Hepatocyte (in vitro differentiated cells): ENCODE data around the gene C12orf75. TPM values are rescaled to one million over a fixed set of nuclear protein-coding genes. Genes with fewer than 3 reads are reported as not detected.
"Not testable (repeated sequence)": the region's sequence is repeated elsewhere in the genome, so short reads cannot be mapped to it uniquely, and the experiment has no call there.

Experiments
- DNase-seq: peaks from one replicate; pipeline ENCODE4 v3.0.0-alpha.2; 2016; ENCODE audit warnings: low spot score
- H2AFZ ChIP-seq: fragments of 200-600 bp; sonication (generic); 2 replicates; pipeline ENCODE4 v1.6.0; 2016; ENCODE audit warnings: antibody characterized with exemption, mild to moderate bottlenecking
- H3K27ac ChIP-seq: fragments of 200-600 bp; sonication (generic); 2 replicates; pipeline ENCODE4 v1.5.1; 2016; ENCODE audit warnings: mild to moderate bottlenecking
- H3K27me3 ChIP-seq: fragments of 200-600 bp; sonication (generic); 2 replicates; pipeline ENCODE4 v1.6.1; 2016
- H3K36me3 ChIP-seq: fragments of 200-600 bp; sonication (generic); replicated peaks from 2 replicates; pipeline ENCODE4 v1.5.1; 2016; ENCODE audit warnings: low read depth; ENCODE audit not compliant: insufficient read depth
- H3K4me1 ChIP-seq: fragments of 200-600 bp; sonication (generic); 2 replicates; pipeline ENCODE4 v1.5.1; 2016; ENCODE audit warnings: mild to moderate bottlenecking, moderate library complexity; ENCODE audit not compliant: insufficient read depth
- H3K4me2 ChIP-seq: fragments of 200-600 bp; sonication (generic); 2 replicates; pipeline ENCODE4 v1.6.0; 2016
- H3K4me3 ChIP-seq: fragments of 200-600 bp; sonication (generic); 2 replicates; pipeline ENCODE4 v1.5.1; 2016; ENCODE audit warnings: mild to moderate bottlenecking
- H3K79me2 ChIP-seq: fragments of 200-600 bp; sonication (generic); 2 replicates; pipeline ENCODE4 v1.6.0; 2017; ENCODE audit warnings: mild to moderate bottlenecking
- H3K9me2 ChIP-seq: fragments of 200-600 bp; sonication (generic); replicated peaks from 2 replicates; pipeline ENCODE4 v1.6.0; 2017; ENCODE audit warnings: mild to moderate bottlenecking; ENCODE audit not compliant: insufficient read depth
- H3K9me3 ChIP-seq: fragments of 200-600 bp; sonication (generic); 2 replicates; pipeline ENCODE4 v1.5.1; 2016; ENCODE audit warnings: low read depth, mild to moderate bottlenecking
- H4K20me1 ChIP-seq: fragments of 200-600 bp; sonication (generic); 2 replicates; pipeline ENCODE4 v1.6.0; 2016; ENCODE audit warnings: mild to moderate bottlenecking; ENCODE audit not compliant: insufficient read depth, poor library complexity, severe bottlenecking
- CTCF ChIP-seq: fragments of 200-600 bp; sonication (generic); IDR thresholded peaks from 2 replicates; pipeline ENCODE4 v1.5.1; 2016; ENCODE audit warnings: antibody characterized with exemption, mild to moderate bottlenecking; ENCODE audit not compliant: poor library complexity
- EZH2 ChIP-seq: fragments of 200-600 bp; sonication (generic); IDR thresholded peaks from 2 replicates; pipeline ENCODE4 v1.6.1; 2016; ENCODE audit warnings: antibody characterized with exemption, mild to moderate bottlenecking, borderline replicate concordance
- EZH2phosphoT487 ChIP-seq: fragments of 200-600 bp; sonication (generic); IDR thresholded peaks from one replicate; pipeline ENCODE4 v1.6.1; 2018; ENCODE audit warnings: antibody characterized with exemption, mild to moderate bottlenecking, low read depth, moderate library complexity; ENCODE audit not compliant: unreplicated experiment, severe bottlenecking
- WGBS: methylation state at CpG from one replicate; pipeline ENCODE4 v1.1.6; 2016; ENCODE audit warnings: low lambda C conversion rate; ENCODE audit errors: missing lambda C conversion rate; 5-methylcytosine and 5-hydroxymethylcytosine counted together
- polyA plus RNA-seq: library from polyadenylated mRNA; unstranded; fragments of >200 nt; fragmentation: Nextera tagmentation; extraction: Ambion mirVana; gene quantifications from 2 replicates; pipeline ENCODE4 v1.2.1, GENCODE V29; 2016
- total RNA-seq: library from RNA; depleted of rRNA; stranded (reverse); fragments of >200 nt; gene quantifications from 2 replicates; pipeline ENCODE4 v1.2.3, GENCODE V29; 2014

The C12orf75 gene
- total and polyA plus RNA-seq, 2 experiments from 2014 or later = 80.9 to 103 TPM

GRCh38 chr12:105401198-105401597 is 70.7 kb downstream of the C12orf75 start:
- Histone ChIP-seq H3K9me3 (no peaks in the 10 kb centered on the region), H3K9me2 (no peaks in the 10 kb centered on the region), H3K4me3 (no peak overlapping the region), H3K79me2 (no peaks in the 10 kb centered on the region), H3K4me2 (no peak overlapping the region), H3K27me3 (no peaks in the 10 kb centered on the region), H3K36me3 (no peaks in the 10 kb centered on the region), H4K20me1 (no peaks in the 10 kb centered on the region), H2AFZ (no peak overlapping the region), H3K4me1 (peaks cover 5% of the 10 kb centered on the region), H3K27ac (no peak overlapping the region)
- TF ChIP-seq EZH2 (no peak), CTCF (no peak), EZH2phosphoT487 (no peak)
- no peak for DNase-seq
- 51% methylated on average over 4 of the region's 4 CpGs for whole genome bisulfite sequencing

- no peak overlapping the region for H3K4me3 ChIP-seq
- no peaks in the 10 kb centered on the region for H3K36me3 ChIP-seq
- WGBS = 90% methylated on average over 5 of the region's 5 CpGs
- H3K4me2 ChIP-seq = no peak overlapping the region
- DNase-seq = no peak
- H4K20me1 ChIP-seq = no peaks in the 10 kb centered on the region
- peaks cover 5% of the 10 kb centered on the region for H3K4me1 ChIP-seq
- H3K27ac ChIP-seq = no peak overlapping the region
- H3K27me3 ChIP-seq = no peaks in the 10 kb centered on the region
- no peaks in the 10 kb centered on the region for H3K9me3 ChIP-seq
- H3K9me2 ChIP-seq = no peaks in the 10 kb centered on the region
- no peak overlapping the region for H2AFZ ChIP-seq
- H3K79me2 ChIP-seq = no peaks in the 10 kb centered on the region
- TF ChIP-seq EZH2phosphoT487 (no peak), EZH2 (no peak), CTCF (no peak)
These were observed 71.9 kb downstream of the C12orf75 start for GRCh38 chr12:105402366-105402765.

- Histone ChIP-seq H3K27me3 (no peaks in the 10 kb centered on the region), H3K9me3 (no peaks in the 10 kb centered on the region), H3K4me2 (no peak overlapping the region), H3K4me3 (no peak overlapping the region), H3K9me2 (no peaks in the 10 kb centered on the region), H3K27ac (no peak overlapping the region), H3K36me3 (no peaks in the 10 kb centered on the region), H3K4me1 (peaks cover 5% of the 10 kb centered on the region), H3K79me2 (no peaks in the 10 kb centered on the region), H4K20me1 (no peaks in the 10 kb centered on the region), H2AFZ (no peak overlapping the region)
- WGBS = 100% methylated on average over 1 of the region's 1 CpG
- no peak for TF ChIP-seq EZH2
- TF ChIP-seq CTCF = no peak
- TF ChIP-seq EZH2phosphoT487 = no peak
- no peak for DNase-seq
These were observed 72.6 kb downstream of the C12orf75 start for GRCh38 chr12:105403095-105403494.

GRCh38 chr12:105404134-105404533 is 73.6 kb downstream of the C12orf75 start:
- H3K79me2 ChIP-seq, H2AFZ ChIP-seq, H3K27me3 ChIP-seq, H3K36me3 ChIP-seq, H4K20me1 ChIP-seq, DNase-seq, H3K4me1 ChIP-seq, H3K4me2 ChIP-seq, H3K27ac ChIP-seq, H3K9me3 ChIP-seq, H3K4me3 ChIP-seq, H3K9me2 ChIP-seq: not testable (repeated sequence)
- WGBS = 97% methylated on average over 3 of the region's 3 CpGs
